GM23338 (cell line): Measurements from ENCODE around the gene XPNPEP2. TPM values are rescaled to one million over a fixed set of nuclear protein-coding genes. Genes with fewer than 3 reads are reported as not detected.

Source experiments
- ATAC-seq: fragments of 200-7000 bp; cut with Tn5 transposase; 3 replicates; pipeline ENCODE4 v1.9.1; 2020
- DNase-seq: peaks from one replicate; pipeline ENCODE4 v3.0.0-alpha.2; 2015; ENCODE audit warnings: low spot score
- H2AFZ ChIP-seq: fragments of 200-600 bp; sonication (generic); 2 replicates; pipeline ENCODE4 v1.8.0; 2016; ENCODE audit warnings: antibody characterized with exemption, mild to moderate bottlenecking, moderate library complexity
- H3F3A ChIP-seq: fragments of 200-600 bp; sonication (generic); replicated peaks from 2 replicates; pipeline ENCODE4 v1.8.0; 2017; ENCODE audit warnings: antibody characterized with exemption, mixed run types, low read depth
- H3K27ac ChIP-seq: fragments of 200-600 bp; sonication (generic); 2 replicates; pipeline ENCODE4 v1.6.1; 2016; ENCODE audit warnings: low read depth
- H3K27me3 ChIP-seq: fragments of 200-600 bp; sonication (generic); 2 replicates; pipeline ENCODE4 v1.8.0; 2016; ENCODE audit warnings: mild to moderate bottlenecking, mixed run types, moderate library complexity; ENCODE audit not compliant: insufficient read depth
- H3K36me3 ChIP-seq: fragments of 200-600 bp; sonication (generic); 2 replicates; pipeline ENCODE4 v1.8.0; 2016; ENCODE audit warnings: mild to moderate bottlenecking; ENCODE audit not compliant: insufficient read depth
- H3K4me1 ChIP-seq: fragments of 200-600 bp; sonication (generic); 2 replicates; pipeline ENCODE4 v1.8.0; 2016; ENCODE audit warnings: mild to moderate bottlenecking, moderate library complexity; ENCODE audit not compliant: insufficient read depth
- H3K4me2 ChIP-seq: fragments of 200-600 bp; sonication (generic); 2 replicates; pipeline ENCODE4 v1.7.1; 2017; ENCODE audit warnings: mixed run types
- H3K4me3 ChIP-seq: fragments of 200-600 bp; sonication (generic); 2 replicates; pipeline ENCODE4 v1.6.1; 2016; ENCODE audit warnings: mixed run types
- H3K79me2 ChIP-seq: fragments of 200-600 bp; sonication (generic); replicated peaks from 2 replicates; pipeline ENCODE4 v1.8.0; 2017; ENCODE audit warnings: mild to moderate bottlenecking; ENCODE audit not compliant: insufficient read depth
- H3K9me2 ChIP-seq: fragments of 200-600 bp; sonication (generic); 2 replicates; pipeline ENCODE4 v1.8.0; 2017; ENCODE audit not compliant: insufficient read depth
- H4K20me1 ChIP-seq: fragments of 200-600 bp; sonication (generic); replicated peaks from 2 replicates; pipeline ENCODE4 v1.8.0; 2017; ENCODE audit warnings: mild to moderate bottlenecking; ENCODE audit not compliant: insufficient read depth
- H3K27ac Mint-ChIP-seq: 2 replicates; pipeline ENCODE4 v1.8.0; 2020; ENCODE audit warnings: inconsistent platforms, mild to moderate bottlenecking, moderate library complexity, mixed read lengths
- H3K27me3 Mint-ChIP-seq: 3 replicates; pipeline ENCODE4 v1.8.0; 2022; ENCODE audit warnings: low read depth, mild to moderate bottlenecking, moderate library complexity, mixed read lengths, inconsistent platforms; ENCODE audit not compliant: insufficient read depth, poor library complexity
- H3K36me3 Mint-ChIP-seq: 3 replicates; pipeline ENCODE4 v1.8.0; 2021; ENCODE audit warnings: low read depth, mild to moderate bottlenecking, inconsistent platforms, moderate library complexity, mixed read lengths
- H3K4me1 Mint-ChIP-seq: 3 replicates; pipeline ENCODE4 v1.8.0; 2020; ENCODE audit warnings: mild to moderate bottlenecking, inconsistent platforms, mixed read lengths
- H3K4me3 Mint-ChIP-seq: 3 replicates; pipeline ENCODE4 v1.8.0; 2021; ENCODE audit warnings: moderate library complexity, mild to moderate bottlenecking, inconsistent platforms, mixed read lengths
- H3K9me3 Mint-ChIP-seq: 3 replicates; pipeline ENCODE4 v1.8.0; 2020; ENCODE audit warnings: moderate library complexity, mild to moderate bottlenecking, inconsistent platforms, mixed read lengths
- CREB1 ChIP-seq: fragments of 250-450 bp; sonication (Bioruptor Pico); IDR thresholded peaks from 2 replicates; pipeline ENCODE4 v1.5.0; 2020; ENCODE audit warnings: low read depth, mild to moderate bottlenecking, moderate library complexity
- ETS1 ChIP-seq: IDR thresholded peaks from 2 replicates; pipeline ENCODE4 v1.6.1; 2016; ENCODE audit warnings: antibody characterized with exemption
- EZH2 ChIP-seq: fragments of 200-600 bp; sonication (generic); IDR thresholded peaks from one replicate; pipeline ENCODE4 v1.8.0; 2017; ENCODE audit warnings: antibody characterized with exemption, mild to moderate bottlenecking, low read depth; ENCODE audit not compliant: unreplicated experiment
- EZH2phosphoT487 ChIP-seq: fragments of 200-600 bp; sonication (generic); IDR thresholded peaks from one replicate; pipeline ENCODE4 v1.8.1; 2018; ENCODE audit warnings: antibody characterized with exemption; ENCODE audit not compliant: unreplicated experiment
- JUNB ChIP-seq: IDR thresholded peaks from one replicate; pipeline ENCODE4 v1.6.1; 2016; ENCODE audit warnings: antibody characterized with exemption; ENCODE audit not compliant: unreplicated experiment
- NANOG ChIP-seq: IDR thresholded peaks from 2 replicates; pipeline ENCODE4 v1.6.1; 2016; ENCODE audit warnings: antibody characterized with exemption, borderline replicate concordance
- POLR2AphosphoS5 ChIP-seq: IDR thresholded peaks from 2 replicates; pipeline ENCODE4 v1.6.1; 2016; ENCODE audit warnings: antibody characterized with exemption, low read depth
- REST ChIP-seq: IDR thresholded peaks from one replicate; pipeline ENCODE4 v1.6.1; 2018; ENCODE audit warnings: antibody characterized with exemption; ENCODE audit not compliant: unreplicated experiment
- STAT1 ChIP-seq: IDR thresholded peaks from one replicate; pipeline ENCODE4 v1.6.1; 2016; ENCODE audit warnings: antibody characterized with exemption; ENCODE audit not compliant: unreplicated experiment
- ZNF331 ChIP-seq: fragments of 250-450 bp; sonication (Bioruptor Pico); IDR thresholded peaks from 2 replicates; pipeline ENCODE4 v1.5.0; 2020; ENCODE audit warnings: low read depth, mild to moderate bottlenecking, moderate library complexity
- polyA plus RNA-seq: library from polyadenylated mRNA; unstranded; fragments of >200 nt; fragmentation: Nextera tagmentation; extraction: Ambion mirVana; gene quantifications from 2 replicates; pipeline ENCODE4 v1.2.1, GENCODE V29; 2016
- total RNA-seq: library from RNA; depleted of rRNA; stranded (reverse); fragments of >200 nt; shearing (Covaris generic); gene quantifications from 2 replicates; pipeline ENCODE4 v1.2.3, GENCODE V29; 2014
- TF ChIP-seq, protein P1 (sequence below): fragments of 250-450 bp; sonication (Bioruptor Pico); IDR thresholded peaks from 2 replicates; pipeline ENCODE4 v1.5.0; 2020; ENCODE audit warnings: mild to moderate bottlenecking, moderate library complexity
- TF ChIP-seq, protein P2 (sequence below), 2 experiments: fragments of 200-600 bp in 1 of 2; sonication (generic) in 1 of 2; conservative IDR thresholded peaks; 2 replicates each; pipeline versions ENCODE4 v1.5.1 to v1.6.1; 2016 to 2017; ENCODE audit warnings: antibody characterized with exemption in 2 of 2, low read depth in 2 of 2, mild to moderate bottlenecking in 2 of 2, moderate library complexity in 1 of 2

Gene XPNPEP2
- total and polyA plus RNA-seq, 2 experiments from 2014 or later: not detected

DNA sequence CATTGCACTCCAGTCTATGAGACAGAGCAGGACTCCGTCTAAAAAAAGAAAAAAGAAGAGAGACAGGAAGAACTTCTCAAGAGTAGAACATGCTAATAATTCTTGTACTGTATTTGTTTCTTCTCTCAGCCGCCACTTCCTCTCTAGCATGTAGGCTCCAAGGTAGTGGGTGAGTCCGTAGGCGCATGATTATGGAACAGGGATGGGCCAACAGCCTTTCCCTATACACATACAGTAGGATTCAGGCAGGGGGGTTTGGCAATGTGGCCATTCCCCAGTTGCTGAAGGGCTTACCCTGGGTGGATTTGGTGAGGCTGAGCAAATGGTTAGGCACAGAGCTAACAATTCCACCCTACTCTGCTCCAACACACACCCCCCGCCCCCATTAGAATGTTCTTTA lies 49.0 kb upstream of the XPNPEP2 start:
- Mint-ChIP-seq H3K4me3 (no peak overlapping the region), H3K36me3 (no peaks in the 10 kb centered on the region; the same call in 2 of the 3 replicates), H3K9me3 (no peaks in the 10 kb centered on the region), H3K27me3 (peaks cover 1% of the 10 kb centered on the region), H3K4me1 (peaks cover 12% of the 10 kb centered on the region), H3K27ac (no peak overlapping the region)
- no peaks in the 10 kb centered on the region for H3F3A ChIP-seq
- H3K4me3 ChIP-seq: no peak overlapping the region
- no peaks in the 10 kb centered on the region for H4K20me1 ChIP-seq
- no peak for ATAC-seq
- H3K9me2 ChIP-seq: no peaks in the 10 kb centered on the region
- TF ChIP-seq JUNB (no peak), REST (no peak), POLR2AphosphoS5 (no peak), ZNF331 (no peak), CREB1 (CRISPR knock-in tag) (no peak), EZH2 (no peak), ETS1 (no peak), STAT1 (no peak), NANOG (no peak), EZH2phosphoT487 (no peak)
- TF ChIP-seq, protein P1, sequence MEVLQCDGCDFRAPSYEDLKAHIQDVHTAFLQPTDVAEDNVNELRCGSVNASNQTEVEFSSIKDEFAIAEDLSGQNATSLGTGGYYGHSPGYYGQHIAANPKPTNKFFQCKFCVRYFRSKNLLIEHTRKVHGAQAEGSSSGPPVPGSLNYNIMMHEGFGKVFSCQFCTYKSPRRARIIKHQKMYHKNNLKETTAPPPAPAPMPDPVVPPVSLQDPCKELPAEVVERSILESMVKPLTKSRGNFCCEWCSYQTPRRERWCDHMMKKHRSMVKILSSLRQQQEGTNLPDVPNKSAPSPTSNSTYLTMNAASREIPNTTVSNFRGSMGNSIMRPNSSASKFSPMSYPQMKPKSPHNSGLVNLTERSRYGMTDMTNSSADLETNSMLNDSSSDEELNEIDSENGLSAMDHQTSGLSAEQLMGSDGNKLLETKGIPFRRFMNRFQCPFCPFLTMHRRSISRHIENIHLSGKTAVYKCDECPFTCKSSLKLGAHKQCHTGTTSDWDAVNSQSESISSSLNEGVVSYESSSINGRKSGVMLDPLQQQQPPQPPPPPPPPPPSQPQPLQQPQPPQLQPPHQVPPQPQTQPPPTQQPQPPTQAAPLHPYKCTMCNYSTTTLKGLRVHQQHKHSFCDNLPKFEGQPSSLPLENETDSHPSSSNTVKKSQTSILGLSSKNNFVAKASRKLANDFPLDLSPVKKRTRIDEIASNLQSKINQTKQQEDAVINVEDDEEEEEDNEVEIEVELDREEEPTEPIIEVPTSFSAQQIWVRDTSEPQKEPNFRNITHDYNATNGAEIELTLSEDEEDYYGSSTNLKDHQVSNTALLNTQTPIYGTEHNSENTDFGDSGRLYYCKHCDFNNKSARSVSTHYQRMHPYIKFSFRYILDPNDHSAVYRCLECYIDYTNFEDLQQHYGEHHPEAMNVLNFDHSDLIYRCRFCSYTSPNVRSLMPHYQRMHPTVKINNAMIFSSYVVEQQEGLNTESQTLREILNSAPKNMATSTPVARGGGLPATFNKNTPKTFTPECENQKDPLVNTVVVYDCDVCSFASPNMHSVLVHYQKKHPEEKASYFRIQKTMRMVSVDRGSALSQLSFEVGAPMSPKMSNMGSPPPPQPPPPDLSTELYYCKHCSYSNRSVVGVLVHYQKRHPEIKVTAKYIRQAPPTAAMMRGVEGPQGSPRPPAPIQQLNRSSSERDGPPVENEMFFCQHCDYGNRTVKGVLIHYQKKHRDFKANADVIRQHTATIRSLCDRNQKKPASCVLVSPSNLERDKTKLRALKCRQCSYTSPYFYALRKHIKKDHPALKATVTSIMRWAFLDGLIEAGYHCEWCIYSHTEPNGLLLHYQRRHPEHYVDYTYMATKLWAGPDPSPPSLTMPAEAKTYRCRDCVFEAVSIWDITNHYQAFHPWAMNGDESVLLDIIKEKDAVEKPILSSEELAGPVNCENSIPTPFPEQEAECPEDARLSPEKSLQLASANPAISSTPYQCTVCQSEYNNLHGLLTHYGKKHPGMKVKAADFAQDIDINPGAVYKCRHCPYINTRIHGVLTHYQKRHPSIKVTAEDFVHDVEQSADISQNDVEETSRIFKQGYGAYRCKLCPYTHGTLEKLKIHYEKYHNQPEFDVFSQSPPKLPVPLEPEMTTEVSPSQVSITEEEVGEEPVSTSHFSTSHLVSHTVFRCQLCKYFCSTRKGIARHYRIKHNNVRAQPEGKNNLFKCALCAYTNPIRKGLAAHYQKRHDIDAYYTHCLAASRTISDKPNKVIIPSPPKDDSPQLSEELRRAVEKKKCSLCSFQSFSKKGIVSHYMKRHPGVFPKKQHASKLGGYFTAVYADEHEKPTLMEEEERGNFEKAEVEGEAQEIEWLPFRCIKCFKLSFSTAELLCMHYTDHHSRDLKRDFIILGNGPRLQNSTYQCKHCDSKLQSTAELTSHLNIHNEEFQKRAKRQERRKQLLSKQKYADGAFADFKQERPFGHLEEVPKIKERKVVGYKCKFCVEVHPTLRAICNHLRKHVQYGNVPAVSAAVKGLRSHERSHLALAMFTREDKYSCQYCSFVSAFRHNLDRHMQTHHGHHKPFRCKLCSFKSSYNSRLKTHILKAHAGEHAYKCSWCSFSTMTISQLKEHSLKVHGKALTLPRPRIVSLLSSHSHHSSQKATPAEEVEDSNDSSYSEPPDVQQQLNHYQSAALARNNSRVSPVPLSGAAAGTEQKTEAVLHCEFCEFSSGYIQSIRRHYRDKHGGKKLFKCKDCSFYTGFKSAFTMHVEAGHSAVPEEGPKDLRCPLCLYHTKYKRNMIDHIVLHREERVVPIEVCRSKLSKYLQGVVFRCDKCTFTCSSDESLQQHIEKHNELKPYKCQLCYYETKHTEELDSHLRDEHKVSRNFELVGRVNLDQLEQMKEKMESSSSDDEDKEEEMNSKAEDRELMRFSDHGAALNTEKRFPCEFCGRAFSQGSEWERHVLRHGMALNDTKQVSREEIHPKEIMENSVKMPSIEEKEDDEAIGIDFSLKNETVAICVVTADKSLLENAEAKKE (CRISPR knock-in tag): no peak
- TF ChIP-seq, protein P2, sequence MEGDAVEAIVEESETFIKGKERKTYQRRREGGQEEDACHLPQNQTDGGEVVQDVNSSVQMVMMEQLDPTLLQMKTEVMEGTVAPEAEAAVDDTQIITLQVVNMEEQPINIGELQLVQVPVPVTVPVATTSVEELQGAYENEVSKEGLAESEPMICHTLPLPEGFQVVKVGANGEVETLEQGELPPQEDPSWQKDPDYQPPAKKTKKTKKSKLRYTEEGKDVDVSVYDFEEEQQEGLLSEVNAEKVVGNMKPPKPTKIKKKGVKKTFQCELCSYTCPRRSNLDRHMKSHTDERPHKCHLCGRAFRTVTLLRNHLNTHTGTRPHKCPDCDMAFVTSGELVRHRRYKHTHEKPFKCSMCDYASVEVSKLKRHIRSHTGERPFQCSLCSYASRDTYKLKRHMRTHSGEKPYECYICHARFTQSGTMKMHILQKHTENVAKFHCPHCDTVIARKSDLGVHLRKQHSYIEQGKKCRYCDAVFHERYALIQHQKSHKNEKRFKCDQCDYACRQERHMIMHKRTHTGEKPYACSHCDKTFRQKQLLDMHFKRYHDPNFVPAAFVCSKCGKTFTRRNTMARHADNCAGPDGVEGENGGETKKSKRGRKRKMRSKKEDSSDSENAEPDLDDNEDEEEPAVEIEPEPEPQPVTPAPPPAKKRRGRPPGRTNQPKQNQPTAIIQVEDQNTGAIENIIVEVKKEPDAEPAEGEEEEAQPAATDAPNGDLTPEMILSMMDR (conservative IDR thresholded peaks at IDR 0.05; ENCODE audit: low read depth in 2 of 2): no peak
- H3K27ac ChIP-seq: no peak overlapping the region
- no peaks in the 10 kb centered on the region for H3K79me2 ChIP-seq
- H2AFZ ChIP-seq: no peak overlapping the region
- no peaks in the 10 kb centered on the region for H3K4me1 ChIP-seq
- H3K36me3 ChIP-seq: no peaks in the 10 kb centered on the region
- H3K27me3 ChIP-seq: no peaks in the 10 kb centered on the region
- no peak overlapping the region for H3K4me2 ChIP-seq
- DNase-seq: no peak
